ENCODE data around the gene INPP4B.

The INPP4B gene

DNA sequence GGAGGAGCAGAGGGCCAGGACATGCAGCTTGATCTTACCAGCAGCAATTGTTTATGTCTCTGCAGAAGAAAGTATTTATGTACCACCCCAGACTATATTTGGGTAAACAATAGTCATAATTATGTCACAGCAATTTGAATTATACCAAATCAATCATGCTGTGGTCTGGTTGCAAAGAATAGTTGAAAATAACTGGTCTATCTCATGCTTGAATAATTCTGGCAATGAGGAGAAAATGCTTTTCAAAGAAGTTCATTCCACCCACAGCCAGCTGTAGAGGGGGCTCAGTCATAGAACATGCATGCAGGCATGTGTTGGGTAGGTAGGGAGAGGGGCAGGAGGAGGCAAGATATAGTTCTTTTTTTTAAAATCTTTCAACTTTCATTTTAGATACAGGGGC is 810.5 kb downstream of the INPP4B start:
- no peak for DNase-seq

DNA sequence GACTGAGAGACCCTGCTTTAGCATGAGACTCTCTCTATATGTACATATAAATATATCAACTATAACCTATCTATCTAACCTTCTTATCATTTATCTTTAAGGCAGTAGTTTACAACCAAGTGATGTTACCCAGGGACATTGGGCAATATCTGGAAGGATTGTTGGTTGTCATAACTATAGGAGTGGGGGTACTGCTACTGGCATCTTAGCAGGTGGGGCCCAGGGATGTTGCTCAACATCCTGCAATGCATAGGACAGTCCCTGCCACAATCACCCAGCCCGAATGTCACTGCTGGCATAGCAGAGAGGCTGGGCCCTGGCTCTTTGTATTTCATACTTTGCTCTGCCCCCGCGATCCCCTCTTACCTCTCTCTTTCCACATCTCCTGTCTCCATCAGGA is 812.0 kb downstream of the INPP4B start:
- no peak for DNase-seq

DNA sequence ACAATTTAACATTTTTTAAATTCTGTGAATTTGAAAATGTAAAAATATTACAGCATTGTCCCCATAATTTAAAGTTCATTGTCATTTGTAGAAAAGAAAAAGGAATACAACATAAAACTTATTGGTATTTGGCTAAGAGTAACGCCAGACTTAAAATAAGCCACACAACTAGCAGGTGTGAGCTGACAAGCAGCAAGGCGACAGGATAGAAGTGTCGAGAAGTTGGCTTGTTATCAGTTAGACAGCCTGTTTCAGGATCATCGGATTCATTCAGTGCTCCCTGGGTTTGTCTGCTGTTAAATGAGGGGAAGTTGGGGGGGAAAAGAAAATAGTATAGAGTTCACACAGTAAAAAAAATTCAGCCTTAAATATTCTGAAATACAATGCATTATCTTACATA is 816.1 kb downstream of the INPP4B start:
- DNase-seq, result no peak

DNA sequence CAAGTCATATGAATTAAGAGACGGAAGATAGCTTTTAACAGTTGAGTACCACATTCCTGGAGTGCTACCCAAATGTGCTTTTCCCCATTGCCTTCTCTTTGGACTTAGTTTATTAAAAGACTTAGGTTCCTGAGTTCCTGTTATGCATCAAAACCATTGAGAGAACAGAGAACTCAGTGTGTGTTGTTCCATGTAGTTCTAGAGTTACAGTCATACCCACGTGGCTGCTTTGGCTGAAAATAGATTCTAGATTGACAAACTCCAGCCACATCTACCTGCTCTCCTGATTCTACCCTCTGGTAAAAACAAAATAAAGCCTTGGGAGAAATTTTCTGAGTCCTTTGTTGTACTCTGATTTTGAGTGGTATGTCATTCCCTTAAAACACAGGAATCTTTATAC is 824.3 kb downstream of the INPP4B start:
- no peak for DNase-seq

DNA sequence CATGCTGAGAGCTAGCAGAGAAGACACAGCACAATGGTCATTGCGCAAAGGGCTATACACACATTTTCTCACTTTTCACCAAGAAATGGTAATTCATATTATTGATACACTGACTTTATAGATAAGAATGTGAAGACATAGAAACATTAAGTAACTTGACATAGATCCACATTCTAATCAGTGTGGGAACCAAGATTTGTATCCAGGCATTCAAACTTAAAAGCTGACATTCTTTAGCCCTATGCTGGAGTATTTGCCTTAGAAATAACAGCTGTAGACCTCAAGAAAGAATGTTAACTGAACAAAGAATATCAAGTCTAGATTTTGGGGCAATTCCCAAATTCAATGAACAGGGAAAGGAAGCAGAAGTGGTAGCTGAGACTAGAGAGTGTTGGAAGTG is 824.9 kb downstream of the INPP4B start:
- no peak for DNase-seq

DNA sequence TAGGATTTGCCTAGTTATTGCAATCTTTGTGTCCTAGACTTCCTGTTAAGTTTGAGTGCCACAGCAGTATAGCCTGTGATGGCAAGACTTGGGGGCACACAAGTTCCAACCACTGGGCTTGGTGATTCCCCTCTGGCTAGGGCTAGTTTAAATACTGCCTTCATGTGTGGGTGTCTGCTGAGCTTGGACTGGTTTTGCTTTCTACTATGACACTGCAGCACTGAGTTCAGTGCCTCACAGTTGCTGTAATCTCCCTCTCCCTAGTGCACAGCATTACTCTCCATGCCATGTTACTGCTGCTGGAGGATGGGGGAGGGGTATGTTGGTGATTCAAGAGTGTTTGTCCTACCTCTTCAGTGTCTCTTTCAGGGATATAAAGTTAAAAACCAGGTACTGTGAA is 830.1 kb downstream of the INPP4B start:
- no peak for DNase-seq

DNA sequence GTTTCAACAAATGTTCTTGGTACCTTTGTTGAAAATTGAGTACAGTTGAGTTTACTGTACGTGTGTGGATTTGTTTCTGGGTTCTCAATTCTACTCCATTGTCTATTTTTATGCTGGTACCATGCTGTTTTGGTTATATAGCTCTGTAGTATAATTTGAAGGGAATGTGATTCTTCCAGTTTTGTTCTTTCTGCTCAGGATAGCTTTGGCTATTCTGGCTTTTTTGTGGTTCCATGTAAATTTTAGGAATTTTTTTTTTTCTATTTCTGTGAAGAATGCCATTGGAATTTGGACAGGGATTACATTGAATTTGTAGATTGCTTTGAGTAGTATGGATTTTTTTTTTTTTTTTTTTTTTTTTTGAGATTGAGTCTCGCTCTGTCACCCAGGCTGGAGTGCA is 836.4 kb downstream of the INPP4B start:
- no peak for DNase-seq

DNA sequence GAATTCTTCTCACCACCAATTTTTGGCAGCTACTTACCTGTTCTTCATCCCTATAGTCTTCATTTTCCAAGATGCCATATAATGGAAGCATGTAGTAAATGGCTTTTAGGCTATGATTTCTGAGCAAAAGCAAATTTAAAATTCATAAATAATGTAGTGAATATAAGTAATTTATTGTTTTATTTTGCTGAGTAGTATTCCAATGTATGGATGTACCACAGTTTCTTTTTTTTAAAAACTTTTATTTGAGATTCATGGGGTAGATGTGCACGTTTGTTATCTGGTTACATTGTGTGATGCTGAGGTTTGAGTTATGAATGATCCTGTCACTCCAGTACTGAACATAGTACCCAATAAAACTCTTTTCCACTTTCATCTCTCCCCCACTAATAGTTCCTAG is 840.6 kb downstream of the INPP4B start:
- no peak for DNase-seq

DNA sequence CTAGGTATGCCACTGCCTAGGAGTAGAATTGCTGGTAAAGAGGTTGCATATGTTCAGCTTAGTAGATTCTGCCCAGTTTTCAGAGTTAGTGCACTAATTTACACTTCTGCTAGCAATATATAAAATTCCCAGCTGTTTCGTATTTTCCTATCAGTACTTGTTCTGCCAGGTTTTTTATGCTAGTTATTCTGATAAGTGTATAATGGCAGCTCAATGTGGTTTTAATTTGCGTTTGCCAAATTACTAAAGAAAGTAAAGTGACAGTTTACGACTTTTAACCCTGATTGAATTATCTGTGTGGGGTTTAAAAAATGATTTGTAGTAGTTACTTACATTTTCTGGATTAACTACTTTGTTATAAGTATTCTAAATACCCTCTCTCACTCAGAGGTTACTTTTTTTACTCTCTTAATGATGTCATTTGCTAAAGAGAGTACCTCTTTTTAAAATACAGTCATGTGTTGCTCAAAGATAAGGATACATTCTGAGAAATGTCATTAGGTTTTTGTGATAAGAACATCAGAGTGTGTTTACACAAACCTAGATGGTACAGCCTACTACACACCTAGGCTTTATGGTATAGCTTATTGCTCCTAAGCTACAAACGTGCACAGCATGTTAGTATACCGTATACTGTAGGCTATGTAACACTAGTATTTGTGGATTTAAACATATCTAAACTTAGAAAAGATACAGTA is 846.5 kb downstream of the INPP4B start:
- no peak for DNase-seq

DNA sequence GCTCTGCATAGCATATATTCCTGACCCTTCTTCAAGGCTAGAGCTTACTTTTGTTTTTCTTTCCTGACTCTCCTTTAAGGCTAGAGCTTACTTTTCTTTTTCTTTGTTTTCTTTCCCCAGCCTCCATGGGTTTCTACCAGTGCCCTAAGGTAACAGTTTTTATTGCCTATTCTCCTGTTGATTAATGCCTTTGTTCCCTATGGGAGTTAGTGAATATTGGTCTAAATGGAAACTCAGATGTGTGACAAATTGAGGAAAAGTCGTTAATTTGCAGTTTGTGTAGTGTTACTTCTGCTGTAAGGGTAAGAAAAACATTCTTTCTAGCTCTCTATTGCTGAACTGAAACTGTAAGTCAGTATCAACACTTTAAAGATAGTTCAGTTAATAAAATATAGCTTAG is 851.0 kb downstream of the INPP4B start:
- DNase-seq, result no peak

DNA sequence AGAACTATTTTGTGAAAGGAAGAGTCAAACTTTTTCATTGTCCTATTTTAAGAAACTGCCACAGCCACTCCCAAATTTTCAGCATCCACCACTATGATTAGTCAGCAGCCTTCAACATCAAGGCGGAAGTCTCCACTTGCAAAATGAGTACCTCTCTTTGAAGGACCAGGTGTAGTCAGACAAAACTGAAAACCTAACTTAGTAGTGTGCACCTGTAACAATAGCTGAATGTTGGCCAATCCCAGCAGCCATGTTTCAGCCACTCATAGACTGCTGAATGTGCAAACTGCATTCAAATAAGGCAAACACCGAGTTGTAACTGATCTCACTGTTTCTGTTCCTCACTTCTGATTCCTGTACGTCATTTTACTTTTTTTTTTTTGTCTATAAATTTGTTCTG is 868.7 kb downstream of the INPP4B start:
- no peak for DNase-seq

Data from activated gamma-delta T cell treated with Interleukin-2 at 50 U/mL for 16 hours (primary cell).